Loucy (cell line): ENCODE results near the gene COL9A1.
"Not testable (repeated sequence)": the region's sequence is repeated elsewhere in the genome, so short reads cannot be mapped to it uniquely, and the experiment has no call there.

Experiments used
- H2AFZ ChIP-seq: fragments of 200-600 bp; sonication (generic); 2 replicates; pipeline ENCODE4 v1.6.0; 2016; ENCODE audit warnings: antibody characterized with exemption, mild to moderate bottlenecking, low read length, moderate library complexity
- H3F3A ChIP-seq: fragments of 200-600 bp; 2 replicates; pipeline ENCODE4 v1.6.0; 2016; ENCODE audit warnings: antibody characterized with exemption, low read depth, mild to moderate bottlenecking
- H3K27me3 ChIP-seq: fragments of 200-600 bp; sonication (generic); 2 replicates; pipeline ENCODE4 v1.6.1; 2014; ENCODE audit warnings: low read length, mild to moderate bottlenecking; ENCODE audit not compliant: insufficient read depth, poor library complexity, severe bottlenecking
- H3K36me3 ChIP-seq: fragments of 200-600 bp; sonication (generic); 2 replicates; pipeline ENCODE4 v1.6.1; 2016; ENCODE audit warnings: low read length; ENCODE audit not compliant: insufficient read depth
- H3K4me1 ChIP-seq: fragments of 200-600 bp; sonication (generic); 2 replicates; pipeline ENCODE4 v1.5.1; 2014; ENCODE audit warnings: low read length, mild to moderate bottlenecking; ENCODE audit not compliant: insufficient read depth, poor library complexity, severe bottlenecking
- H3K4me2 ChIP-seq: fragments of 200-600 bp; sonication (generic); 2 replicates; pipeline ENCODE4 v1.6.0; 2014; ENCODE audit warnings: antibody characterized with exemption, low read length, low read depth, mild to moderate bottlenecking; ENCODE audit not compliant: poor library complexity, severe bottlenecking
- H3K4me3 ChIP-seq: fragments of 200-600 bp; sonication (generic); 2 replicates; pipeline ENCODE4 v1.5.1; 2014; ENCODE audit warnings: low read length, mild to moderate bottlenecking, mixed read lengths; ENCODE audit not compliant: poor library complexity, severe bottlenecking
- H3K79me2 ChIP-seq: fragments of 200-600 bp; sonication (generic); 2 replicates; pipeline ENCODE4 v1.6.1; 2014; ENCODE audit warnings: low read length; ENCODE audit not compliant: insufficient read depth
- H3K9ac ChIP-seq: fragments of 200-600 bp; sonication (generic); 2 replicates; pipeline ENCODE4 v1.6.0; 2014; ENCODE audit warnings: mild to moderate bottlenecking, low read depth, low read length, moderate library complexity; ENCODE audit not compliant: poor library complexity, severe bottlenecking
- H3K9me2 ChIP-seq: fragments of 200-600 bp; sonication (generic); replicated peaks from 2 replicates; pipeline ENCODE4 v1.6.1; 2016; ENCODE audit warnings: low read depth, low read length, mixed read lengths
- H3K9me3 ChIP-seq: fragments of 200-600 bp; sonication (generic); 2 replicates; pipeline ENCODE4 v1.6.1; 2014; ENCODE audit warnings: mild to moderate bottlenecking, antibody characterized with exemption, low read length, low read depth; ENCODE audit not compliant: insufficient read depth
- H4K20me1 ChIP-seq: fragments of 200-600 bp; sonication (generic); 2 replicates; pipeline ENCODE4 v1.6.0; 2014; ENCODE audit warnings: antibody characterized with exemption, low read length, mild to moderate bottlenecking; ENCODE audit not compliant: insufficient read depth, poor library complexity, severe bottlenecking
- CTCF ChIP-seq: fragments of 200-600 bp; sonication (generic); conservative IDR thresholded peaks from 2 replicates; pipeline ENCODE4 v1.5.1; 2014; ENCODE audit warnings: mild to moderate bottlenecking, antibody characterized with exemption, low read length
- EZH2phosphoT487 ChIP-seq: fragments of 200-600 bp; IDR thresholded peaks from 2 replicates; pipeline ENCODE4 v1.6.1; 2018; ENCODE audit warnings: antibody characterized with exemption, mild to moderate bottlenecking, moderate library complexity, borderline replicate concordance

Gene COL9A1

DNA sequence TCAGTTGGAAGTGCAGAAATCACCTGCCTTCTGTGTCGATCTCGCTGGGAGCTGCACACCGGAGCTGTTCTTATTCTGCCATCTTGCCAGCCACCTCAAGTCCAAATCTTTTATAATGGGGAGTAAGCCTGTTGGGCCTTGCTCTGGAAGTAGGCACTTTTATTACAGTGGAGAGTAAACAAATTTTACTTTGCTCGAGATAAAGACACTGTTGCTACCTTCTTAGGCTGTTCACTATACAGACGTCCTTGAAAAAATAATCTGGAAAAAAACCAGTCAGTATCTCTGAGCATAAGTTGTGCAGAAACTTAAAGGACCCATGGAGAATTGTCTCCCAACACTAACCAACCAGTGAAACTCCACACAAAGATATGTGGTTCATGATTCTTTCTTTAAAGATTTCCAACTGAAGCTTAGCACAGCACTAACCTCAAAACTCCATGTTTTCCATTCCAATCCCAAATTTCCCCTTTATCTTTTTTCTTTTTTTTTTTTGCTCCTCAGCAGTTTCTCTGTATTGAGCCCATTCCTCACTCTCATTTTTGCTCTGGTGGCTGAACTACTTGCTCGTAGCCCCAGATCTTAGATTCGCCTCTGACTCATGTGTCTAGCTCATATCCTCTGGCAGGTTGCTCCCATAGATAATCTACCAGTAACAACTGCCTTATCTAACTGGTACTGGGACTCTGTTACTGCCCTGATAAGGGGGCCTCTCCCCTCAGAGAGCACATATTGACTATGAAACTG is 34.3 kb upstream of the COL9A1 start:
- Histone ChIP-seq H3K27me3 (no peaks in the 10 kb centered on the region), H3K36me3 (no peaks in the 10 kb centered on the region), H3K4me1 (no peaks in the 10 kb centered on the region), H3K9ac (no peak overlapping the region), H3K9me2 (no peaks in the 10 kb centered on the region), H3K9me3 (no peaks in the 10 kb centered on the region; the same call in 1 of the 2 replicates), H3K4me2 (no peak overlapping the region), H3K4me3 (no peak overlapping the region), H3K79me2 (no peaks in the 10 kb centered on the region), H4K20me1 (no peaks in the 10 kb centered on the region), H2AFZ (no peak overlapping the region), H3F3A (no peaks in the 10 kb centered on the region)
- TF ChIP-seq CTCF = no peak
- TF ChIP-seq EZH2phosphoT487 = no peak

DNA sequence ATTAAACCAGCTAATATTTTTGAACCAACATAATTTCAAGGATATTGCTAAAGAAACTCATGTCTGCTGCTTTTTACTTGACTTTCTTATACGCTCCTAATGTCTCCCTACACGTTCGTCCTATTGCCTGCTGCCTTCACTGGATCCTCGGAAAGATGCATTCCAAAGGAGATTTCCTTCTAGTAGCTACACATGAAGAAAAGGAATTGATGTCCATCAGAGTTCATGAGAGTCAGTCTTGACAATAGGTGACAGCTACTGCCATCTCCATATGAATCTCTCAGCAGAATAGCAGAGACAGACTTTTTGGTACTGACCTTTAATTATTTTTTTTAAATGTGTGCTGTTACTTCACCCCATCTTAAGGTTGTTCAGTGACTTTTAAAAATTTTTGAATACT is 24.2 kb upstream of the COL9A1 start:
- H3K9me3 ChIP-seq = no peaks in the 10 kb centered on the region
- TF ChIP-seq CTCF = no peak
- TF ChIP-seq EZH2phosphoT487 = no peak
- no peaks in the 10 kb centered on the region for H4K20me1 ChIP-seq
- H3K79me2 ChIP-seq = no peaks in the 10 kb centered on the region
- H3K9me2 ChIP-seq = no peaks in the 10 kb centered on the region
- no peaks in the 10 kb centered on the region for H3F3A ChIP-seq
- H3K9ac ChIP-seq = no peak overlapping the region
- H3K36me3 ChIP-seq = no peaks in the 10 kb centered on the region
- no peak overlapping the region for H2AFZ ChIP-seq
- H3K27me3 ChIP-seq = no peaks in the 10 kb centered on the region
- no peak overlapping the region for H3K4me2 ChIP-seq
- H3K4me3 ChIP-seq = no peak overlapping the region
- H3K4me1 ChIP-seq = peaks cover 27% of the 10 kb centered on the region

GRCh38 chr6:70325009-70325408 is 22.1 kb upstream of the COL9A1 start:
- Histone ChIP-seq H4K20me1 (no peaks in the 10 kb centered on the region), H3K4me3 (no peak overlapping the region), H3K9me2 (no peaks in the 10 kb centered on the region), H3K79me2 (no peaks in the 10 kb centered on the region), H3K27me3 (no peaks in the 10 kb centered on the region), H3F3A (no peaks in the 10 kb centered on the region), H3K9me3 (no peaks in the 10 kb centered on the region), H2AFZ (peak overlapping the region; percentile 78), H3K36me3 (no peaks in the 10 kb centered on the region), H3K9ac (no peak overlapping the region), H3K4me2 (peak overlapping the region; percentile 55), H3K4me1 (peaks cover 27% of the 10 kb centered on the region)
- no peak for TF ChIP-seq CTCF
- no peak for TF ChIP-seq EZH2phosphoT487

DNA sequence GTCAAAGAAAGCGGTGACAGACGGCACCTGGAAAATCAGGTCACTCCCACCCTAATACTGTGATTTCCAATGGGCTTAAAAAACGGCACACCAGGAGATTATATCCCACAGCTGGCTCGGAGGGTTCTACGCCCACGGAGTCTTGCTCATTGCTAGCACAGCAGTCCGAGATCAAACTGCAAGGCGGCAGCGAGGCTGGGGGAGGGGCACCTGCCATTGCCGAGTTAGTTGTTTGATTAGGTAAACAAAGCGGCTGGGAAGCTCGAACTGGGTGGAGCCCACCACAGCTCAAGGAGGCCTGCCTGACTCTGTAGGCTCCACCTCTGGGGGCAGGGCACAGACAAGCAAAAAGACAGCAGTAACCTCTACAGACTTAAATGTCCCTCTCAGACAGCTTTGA is 14.9 kb upstream of the COL9A1 start:
- H4K20me1 ChIP-seq, H2AFZ ChIP-seq, H3K4me1 ChIP-seq, H3K9me3 ChIP-seq, H3K9me2 ChIP-seq, H3K27me3 ChIP-seq, H3K9ac ChIP-seq, H3K36me3 ChIP-seq, H3K79me2 ChIP-seq, H3K4me2 ChIP-seq, H3F3A ChIP-seq, H3K4me3 ChIP-seq: not testable (repeated sequence)
